Activated CD8-positive, alpha-beta memory T cell treated with anti-CD3 and anti-CD28 coated beads, Interleukin-2, amount 50 U/mL, for 24 hours (primary cell): ENCODE results near the gene TRHDE.

Experiments
- DNase-seq: peaks from one replicate; pipeline ENCODE4 v3.0.0-alpha.2; 2020; ENCODE audit errors: extremely low read depth

The TRHDE gene

DNA sequence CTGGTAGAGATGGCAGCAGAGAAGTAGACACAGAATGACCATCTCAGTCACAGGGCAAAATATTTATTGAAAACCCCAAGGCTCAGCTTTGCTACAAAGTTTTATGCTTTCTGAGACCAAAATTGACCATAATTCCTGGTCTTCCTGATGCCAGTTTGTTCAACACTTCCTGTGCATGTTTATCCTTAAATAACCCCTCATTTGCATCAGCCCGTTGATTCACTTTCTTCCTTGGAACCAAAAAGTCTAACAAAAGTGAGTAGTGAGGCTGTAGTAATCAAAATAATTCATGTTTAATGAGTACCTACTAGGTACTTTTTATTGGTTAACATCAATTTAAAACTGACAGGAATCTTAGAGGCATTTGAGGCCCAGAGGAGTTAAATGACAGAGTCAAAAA, 51.7 kb downstream of the TRHDE start:
- no peak for DNase-seq

DNA sequence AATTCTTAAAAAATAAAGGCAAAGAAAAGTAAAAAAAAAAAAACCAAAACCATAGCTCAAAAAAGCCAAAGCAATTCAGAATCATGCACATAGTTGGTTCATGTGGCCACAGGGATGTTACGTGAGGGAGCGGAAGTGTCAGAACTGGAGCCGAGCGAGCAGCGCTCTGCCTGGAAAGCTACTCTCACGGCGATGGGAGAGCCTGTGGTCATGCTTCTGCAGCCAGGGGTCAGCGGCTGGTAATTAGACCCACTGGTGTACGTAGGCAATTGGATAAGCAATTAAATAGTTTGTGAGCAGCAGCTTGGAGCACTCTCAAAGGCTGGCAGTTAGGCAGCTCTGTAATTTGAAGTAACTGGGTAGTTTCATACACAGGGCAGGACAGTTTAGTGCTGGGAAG, 58.1 kb downstream of the TRHDE start:
- DNase-seq: no peak

DNA sequence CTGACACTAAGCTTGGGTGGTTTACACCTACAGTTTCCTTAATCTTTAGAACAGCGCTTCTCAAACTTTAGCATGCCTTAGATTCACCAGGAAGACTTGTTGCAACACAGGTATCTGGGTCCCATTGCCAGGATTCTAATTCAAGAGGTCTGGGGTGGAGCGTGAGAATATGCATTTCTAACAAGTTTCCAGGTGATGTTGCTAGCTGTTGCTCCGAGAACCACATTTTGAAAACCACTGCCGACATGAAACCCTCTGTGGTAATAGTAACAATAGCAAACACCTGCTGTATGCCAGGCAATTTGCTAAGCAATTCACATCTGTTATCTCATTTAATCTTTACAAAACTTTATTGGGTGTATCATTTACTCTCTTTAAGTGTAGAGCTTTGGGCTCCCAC, 58.6 kb downstream of the TRHDE start:
- no peak for DNase-seq

DNA sequence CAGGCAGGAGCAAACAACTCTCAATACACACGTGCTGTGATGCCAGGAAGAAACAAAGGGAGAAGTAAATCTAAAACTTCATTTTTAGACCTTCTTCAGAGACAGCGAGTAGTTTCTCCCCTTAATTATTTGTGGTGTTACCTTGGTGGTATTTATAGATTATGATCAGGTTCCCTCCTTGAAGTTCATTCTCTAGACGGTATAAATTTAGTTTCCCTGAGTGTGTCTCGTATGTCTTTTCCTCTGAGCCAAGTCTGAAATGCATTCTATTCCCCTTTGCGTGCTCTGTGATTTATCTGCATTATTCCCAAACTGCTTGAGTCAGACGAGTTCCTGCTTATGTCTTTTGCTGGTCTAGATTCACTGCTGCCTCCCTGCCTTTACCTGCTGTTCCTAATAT, 65.2 kb downstream of the TRHDE start:
- DNase-seq: no peak

DNA sequence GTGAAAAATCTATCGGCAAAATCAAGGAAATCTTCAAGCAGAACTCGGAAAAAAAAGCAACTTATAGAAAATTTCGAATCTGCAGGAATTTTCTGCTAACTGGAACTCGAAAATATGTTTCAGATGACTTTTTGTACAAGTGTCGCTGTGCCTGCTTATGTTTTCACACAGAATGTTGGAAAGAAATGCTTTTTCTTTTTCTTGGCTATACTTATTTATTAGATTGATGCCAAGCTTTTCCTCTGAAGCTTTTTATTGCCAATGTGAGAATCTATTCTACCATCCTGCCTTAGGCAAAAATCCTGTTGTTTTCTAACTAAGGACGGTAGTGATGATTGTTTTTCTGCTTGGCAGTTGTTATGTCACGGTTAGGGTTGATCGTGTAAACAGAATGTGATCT, 65.8 kb downstream of the TRHDE start:
- no peak for DNase-seq

DNA sequence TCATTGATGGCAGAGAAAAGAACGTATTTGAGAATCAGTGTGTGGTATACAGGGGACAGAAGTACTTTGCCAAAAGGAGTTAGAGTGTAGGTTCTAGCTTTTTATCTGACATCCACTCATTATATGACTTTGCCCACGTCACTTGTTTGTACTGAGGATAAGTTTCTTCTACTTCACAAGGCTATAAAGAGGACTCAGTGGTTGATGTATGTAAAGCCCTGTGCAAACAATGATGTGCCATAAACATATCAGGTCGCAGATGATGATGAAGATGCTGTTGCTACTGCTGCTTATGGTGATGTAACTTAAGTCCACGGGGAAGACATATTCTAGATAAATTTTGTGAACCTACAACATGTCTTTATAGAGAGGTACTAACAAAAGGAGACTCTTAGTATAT, 66.3 kb downstream of the TRHDE start:
- no peak for DNase-seq

DNA sequence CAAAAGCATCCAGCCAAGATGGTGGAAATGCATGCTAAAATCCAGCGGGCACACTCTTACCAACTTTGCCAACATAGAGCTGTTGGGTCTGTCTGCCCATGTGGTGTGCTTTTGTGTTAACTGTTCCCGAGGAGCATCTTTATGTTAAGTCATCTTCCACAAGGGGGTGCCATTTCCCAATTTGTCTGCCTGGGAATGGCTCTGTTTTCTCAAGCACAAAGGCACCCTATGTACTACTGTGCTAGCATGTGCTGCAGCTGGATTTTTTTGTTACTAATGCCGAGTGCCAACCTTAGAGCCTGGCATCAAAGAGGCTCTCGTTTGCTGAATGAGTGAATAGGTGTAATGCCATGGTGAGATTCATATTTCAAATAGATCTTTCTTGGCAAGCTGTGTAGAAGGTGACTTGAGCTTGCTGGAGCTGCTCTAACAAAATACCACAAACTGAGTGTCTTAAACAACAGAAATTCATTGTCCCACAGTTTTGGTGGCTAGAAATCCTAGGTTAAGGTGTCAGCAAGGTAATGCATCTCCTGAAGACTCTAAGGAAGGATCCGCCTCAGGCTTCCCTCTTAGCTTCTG, 74.3 kb downstream of the TRHDE start:
- no peak for DNase-seq

DNA sequence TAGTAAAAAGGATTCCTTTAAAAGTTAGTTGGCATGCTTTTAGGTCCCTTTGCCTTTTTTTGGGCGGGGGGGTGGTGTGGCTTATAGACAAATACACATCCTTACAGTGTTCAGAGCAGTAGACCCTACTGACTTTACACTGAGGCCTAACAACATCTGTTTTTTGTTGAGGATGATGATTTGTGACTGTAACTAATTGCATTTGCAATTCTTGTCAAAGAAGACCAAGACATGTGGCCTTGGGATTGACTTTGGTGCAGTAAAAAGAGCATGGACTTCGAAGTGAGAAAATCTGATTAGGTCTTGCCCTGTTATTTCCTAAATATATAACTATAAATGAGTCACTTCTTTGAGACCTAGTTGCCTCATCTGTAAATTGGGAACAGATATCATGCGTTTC, 77.3 kb downstream of the TRHDE start:
- DNase-seq: no peak

DNA sequence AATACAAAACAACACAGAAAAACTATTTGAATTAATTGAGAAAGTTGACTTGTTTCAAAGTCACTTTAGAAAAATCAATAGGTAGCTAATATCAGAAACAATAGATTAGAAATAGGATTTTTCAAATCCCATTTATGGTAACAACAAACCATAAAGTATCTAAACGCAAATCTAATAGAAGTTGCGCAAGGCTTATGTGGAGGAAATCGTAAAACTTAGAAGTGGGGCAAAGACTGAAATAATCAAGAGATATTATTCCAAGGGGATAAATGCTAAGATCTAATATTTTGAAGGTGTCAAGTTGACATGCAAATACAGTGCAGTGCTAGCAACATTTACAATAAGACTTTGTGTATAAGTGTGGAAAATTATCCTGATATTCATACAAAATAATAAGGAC, 87.2 kb downstream of the TRHDE start:
- DNase-seq: no peak

DNA sequence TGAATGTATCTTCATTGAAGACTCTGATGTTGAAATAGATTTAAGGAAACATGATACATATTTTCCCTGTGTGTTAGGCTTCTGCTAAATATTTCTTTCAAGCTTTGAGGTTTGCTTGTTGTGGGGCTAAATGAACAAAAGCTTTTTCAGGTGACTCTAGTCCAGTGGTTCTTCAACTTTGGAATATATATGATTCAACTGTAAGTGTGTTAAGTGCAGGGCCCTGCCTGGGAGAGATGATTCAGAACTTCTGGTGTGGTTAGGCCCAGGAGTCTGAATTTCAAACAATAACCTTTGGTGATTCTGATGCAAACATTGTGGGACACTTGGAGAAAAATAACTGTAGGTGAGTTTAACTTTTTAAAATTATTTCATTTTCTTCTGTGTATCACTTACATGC, 93.0 kb downstream of the TRHDE start:
- no peak for DNase-seq

DNA sequence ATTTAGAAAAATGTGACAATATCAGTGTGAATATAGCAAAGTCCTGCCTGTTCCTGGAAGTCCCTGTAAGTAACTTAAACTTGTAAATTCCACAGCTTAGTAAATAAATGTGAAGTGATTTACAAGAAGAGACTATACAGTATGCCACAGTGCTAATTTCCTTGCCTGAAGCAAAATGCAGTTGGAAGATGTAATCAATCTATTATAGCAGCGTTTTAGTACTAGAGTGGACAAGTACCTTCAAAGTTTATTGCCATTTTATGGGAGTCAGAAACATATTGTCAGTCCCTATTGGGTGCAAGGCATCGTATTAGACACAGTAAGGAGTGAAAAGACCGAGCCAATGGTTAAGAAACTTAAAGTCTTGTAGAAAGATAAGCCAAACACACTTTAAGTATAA, 94.1 kb downstream of the TRHDE start:
- no peak for DNase-seq

DNA sequence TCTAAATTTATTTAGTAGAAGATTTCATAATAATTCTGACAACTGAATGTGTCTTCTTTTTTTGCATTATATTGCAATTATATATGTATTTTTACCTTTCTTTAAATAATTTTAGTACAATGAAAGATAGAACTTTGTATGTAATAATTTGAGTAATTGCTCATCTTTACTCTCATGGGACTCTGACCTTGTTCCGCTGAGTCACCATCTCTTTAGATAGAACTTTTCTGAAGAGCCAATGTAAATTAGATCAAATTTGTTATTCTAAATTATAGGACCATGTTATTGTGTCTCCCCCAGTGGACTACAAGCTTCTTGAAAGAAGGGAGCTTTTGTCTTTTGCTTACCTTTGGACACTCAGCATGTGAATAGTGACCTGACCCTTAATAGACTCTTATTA, 96.1 kb downstream of the TRHDE start:
- no peak for DNase-seq

DNA sequence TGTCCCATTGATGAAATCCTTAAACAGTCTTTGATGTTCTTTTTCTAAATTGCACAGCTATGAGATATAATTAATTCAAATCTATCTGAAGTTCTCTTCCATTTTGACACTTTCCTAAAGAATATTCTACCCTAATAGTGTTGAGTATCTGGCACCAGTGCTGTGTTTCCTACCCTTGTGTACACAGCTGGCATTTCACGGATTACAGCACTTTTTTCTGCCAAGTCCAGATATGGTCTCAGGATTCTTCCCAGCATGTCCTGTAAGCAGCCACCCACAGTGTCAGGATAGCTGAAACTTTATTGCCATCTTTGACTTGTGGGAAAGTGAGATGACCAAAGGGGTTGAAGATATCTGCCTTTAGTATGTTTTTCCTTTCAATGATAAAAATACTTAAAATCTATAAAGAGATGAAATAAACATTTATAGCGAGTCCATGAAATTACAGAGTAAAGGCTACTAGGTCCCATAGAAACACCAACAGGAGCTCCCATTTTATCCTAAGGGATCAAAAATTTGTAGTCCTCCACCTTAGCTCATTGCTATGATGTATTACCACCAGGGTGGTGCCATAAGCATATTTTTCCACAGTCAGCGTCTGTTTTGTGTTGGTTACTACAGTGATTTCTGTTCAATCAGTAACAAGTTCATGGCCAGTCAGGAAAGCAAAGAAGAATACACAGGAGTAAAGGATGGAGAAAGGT, 96.7 kb downstream of the TRHDE start:
- no peak for DNase-seq

DNA sequence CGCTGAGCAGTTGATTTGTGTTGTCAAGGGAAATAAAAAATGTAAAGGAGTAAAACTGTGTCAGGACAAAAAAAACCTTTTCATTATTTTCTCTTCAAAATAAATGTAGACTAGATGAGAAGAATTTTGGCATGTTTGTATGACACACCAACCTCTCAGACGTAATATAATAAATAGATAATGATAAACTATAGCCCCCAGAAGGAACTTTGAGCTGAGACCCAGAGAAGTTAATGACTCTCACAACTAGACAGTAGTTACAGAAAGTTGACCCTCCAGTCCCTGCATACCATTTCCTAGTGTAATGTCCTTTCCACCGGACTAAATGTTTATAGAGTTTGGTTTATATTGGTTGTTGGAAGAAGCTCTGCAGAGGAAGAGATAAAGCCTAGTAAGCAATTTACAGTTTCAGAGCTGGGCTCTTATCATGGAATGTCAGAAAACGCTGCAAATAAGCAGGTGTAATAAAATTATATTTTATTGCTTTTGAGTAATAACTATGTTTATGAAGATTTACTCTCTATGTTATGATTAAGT, 97.3 kb downstream of the TRHDE start:
- DNase-seq: no peak

DNA sequence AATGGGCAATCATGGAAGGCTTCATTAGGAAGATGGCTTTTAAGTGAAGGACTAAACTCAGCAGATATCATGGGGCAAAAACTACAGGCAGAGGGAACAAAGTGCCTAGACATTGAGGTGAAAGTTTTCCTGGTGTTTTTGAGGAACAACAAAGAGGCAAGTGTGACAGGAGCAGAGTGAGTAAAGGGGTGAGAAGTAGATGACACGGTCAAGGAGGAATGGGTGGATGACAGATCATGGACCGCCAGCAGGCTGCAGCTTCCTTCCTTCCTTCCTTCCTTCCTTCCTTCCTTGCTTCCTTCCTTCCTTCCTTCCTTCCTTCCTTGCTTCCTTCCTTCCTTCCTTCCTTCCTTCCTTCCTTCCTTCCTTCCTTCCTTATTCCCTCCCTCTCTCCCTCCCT, 108.3 kb downstream of the TRHDE start:
- no peak for DNase-seq

DNA sequence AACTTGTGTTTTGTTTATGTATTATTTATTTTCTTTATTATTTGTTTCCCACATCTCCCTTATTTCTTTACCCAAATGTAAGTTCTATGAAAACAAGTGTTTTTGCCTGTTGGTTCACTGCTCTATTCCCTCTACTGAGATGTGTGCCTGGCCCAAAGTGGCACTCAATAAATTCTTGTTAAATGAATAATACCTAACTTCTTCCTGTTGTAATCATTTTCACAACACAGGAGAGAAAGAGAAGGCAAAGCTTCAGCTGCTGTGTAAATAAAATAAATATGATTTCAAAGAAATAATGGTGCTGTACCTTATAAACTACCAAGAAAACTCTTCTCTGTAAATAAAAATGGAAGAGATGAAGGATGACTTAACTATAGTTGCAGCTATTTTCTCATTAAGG, 116.2 kb downstream of the TRHDE start:
- no peak for DNase-seq

DNA sequence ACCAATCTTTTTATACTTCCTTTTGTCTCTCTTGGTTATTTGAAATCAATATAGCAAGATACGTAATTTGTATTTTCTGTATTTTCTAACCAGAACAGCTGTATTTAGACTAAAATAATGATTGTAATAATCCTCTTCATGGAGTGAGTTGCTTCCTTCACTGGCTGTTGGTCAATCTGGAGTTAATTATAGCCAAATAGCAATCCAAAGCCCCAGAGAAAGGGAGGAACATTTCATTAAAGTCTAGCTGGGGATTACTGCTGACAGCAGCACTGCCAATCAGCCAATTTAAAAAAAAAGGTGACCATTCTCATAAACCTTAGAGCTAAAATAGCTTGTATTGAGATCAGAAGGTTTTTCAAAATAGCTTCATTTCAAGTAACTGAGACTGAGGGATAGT, 118.0 kb downstream of the TRHDE start:
- DNase-seq: no peak

DNA sequence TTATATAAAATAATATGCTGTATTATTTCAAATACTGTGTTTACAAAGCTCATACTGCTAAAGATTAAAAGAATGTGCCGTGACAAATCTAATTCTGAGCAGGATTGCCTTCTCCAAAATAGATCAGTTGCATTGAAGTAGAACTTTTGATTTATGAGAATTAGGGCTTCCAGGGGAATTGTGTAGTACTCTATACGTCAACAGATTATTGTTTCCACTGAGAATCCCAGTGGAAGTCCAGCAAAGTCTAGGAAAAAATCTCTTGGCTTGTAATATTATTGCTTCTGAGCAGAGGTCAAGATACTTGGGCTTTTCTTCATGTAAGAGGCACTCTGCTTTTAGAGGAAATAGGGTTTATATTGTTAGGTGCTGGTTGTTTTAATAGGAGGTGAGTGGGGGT, 133.9 kb downstream of the TRHDE start:
- DNase-seq: no peak

DNA sequence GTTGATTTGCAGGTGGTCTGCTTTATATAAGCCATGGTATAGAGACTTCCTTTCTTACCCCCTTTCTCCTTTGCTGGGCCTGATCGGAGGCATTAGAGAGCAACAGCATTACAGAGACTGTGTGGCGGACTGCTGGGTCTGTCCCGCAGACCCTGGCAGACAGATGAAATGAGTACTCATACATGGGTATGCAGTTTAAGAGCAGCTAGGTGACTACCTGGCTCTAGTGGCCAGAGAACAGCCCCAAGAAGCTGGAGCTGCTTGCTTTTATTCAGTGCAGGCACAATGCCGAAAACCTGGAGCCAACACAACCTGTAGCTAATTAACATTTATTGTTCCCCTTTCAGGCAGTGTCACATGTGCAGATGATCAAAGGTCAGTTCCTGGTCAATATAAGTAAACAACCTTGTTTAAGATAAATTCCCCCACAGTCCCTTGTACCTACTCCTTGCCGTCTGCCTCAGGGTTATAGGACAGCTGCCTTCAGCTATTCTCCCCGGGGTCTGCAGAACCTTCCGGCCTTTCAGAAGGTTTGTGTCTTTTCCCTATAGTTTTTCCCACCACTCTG, 160.0 kb downstream of the TRHDE start:
- no peak for DNase-seq

DNA sequence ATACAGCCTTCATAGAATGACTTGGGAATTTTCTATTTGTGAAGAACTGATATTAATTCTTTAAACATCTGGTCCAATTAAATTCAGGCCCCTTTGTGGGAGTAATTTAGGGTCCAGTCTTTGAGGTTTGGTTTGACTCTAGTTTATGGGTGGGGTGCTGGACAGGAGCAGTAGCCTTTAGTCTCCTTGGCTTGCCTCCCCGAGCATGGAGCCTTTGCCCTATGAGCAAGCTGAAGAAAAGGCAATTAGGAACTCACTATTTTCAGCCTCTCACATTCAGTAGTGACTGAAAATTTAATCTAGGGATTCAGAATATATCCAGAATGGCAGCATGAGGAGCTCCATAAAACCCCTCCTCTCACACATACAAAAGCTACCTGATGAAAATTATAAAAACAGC, 161.1 kb downstream of the TRHDE start:
- no peak for DNase-seq

DNA sequence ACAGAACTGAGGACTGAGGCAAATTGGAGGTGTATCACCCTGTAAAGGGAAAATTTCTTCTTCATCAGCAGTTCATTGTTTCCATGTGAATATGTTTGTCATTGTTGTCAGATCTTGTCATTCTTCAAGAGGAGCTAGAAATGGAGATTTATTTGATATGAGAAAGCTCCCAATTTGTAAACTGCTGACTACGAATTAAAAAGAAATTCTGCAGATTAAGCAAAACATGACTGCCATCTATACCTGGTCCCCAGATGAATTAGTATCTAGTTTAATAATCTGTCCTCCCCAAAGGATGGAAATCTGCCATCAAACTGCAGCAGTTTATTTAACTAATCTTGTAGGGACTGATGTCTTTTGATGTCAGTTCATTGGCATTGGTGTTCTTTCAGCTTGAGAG, 162.8 kb downstream of the TRHDE start:
- DNase-seq: no peak

DNA sequence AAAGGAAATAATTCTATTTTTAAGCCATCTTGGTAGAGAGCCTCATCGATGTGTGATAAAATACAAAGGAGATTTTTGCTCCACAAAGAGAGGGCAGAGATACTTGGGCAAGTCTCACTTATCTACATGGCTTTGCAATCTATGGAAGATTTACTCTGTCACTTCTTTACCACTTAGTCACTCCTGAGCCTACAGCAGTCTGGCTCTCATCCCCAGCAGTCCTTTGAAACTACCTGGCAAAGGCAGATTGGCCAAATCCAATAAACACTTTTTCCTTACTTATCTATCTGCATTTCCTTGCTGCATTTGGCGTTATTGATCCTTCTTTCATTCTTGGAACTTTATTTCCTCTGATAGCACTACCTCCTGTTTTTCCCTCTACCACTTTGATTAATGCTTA, 170.0 kb downstream of the TRHDE start:
- DNase-seq: no peak

DNA sequence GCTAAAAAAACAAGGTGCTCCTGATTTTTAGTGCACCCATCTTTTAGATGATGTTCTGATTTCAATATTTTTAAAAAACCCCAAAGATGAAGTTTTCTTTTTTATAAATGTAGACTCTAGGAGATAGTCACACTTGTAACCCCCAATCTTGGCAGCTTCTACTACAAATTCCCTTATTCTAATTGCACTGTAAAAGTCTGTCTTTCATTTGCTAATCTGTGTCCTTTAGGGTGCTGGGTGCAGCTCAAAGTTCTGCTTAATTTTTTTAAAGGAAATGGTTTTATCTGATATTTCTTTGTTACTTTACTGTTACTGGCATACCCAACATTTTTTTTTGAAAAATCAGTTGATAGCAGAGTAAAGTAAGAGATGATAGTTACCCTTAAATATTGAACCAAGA, 172.0 kb downstream of the TRHDE start:
- no peak for DNase-seq

DNA sequence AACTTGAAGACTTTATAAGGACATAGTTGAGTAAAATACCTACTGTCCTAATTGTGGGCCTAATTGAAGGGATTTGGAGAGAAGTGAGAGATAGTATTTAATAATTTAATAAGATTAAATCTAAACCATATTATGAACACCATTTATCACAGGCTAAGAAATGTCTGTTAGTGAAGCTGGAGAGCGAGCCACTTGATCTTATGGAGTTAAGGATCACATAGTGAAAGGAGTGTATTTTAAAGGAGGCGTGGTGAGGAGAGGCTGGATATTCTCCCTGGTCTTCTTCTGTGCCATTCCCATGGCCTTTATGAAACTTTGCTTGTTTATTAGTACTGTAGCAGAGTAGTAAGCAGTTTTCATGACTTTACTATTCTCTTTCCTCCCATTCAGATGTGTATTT, 172.4 kb downstream of the TRHDE start:
- no peak for DNase-seq
